Mucosa of rectum (tissue), 2 donors: ENCODE data around the gene SLC49A3.
"Not testable (repeated sequence)": the region's sequence is repeated elsewhere in the genome, so short reads cannot be mapped to it uniquely, and the experiment has no call there.

Source experiments
- H3K27ac ChIP-seq, 2 donors: one replicate each; pipeline ENCODE4 v1.7.0; 2013; ENCODE audit warnings: inconsistent platforms in 2 of 2, low read depth in 2 of 2, low read length in 2 of 2
- H3K27me3 ChIP-seq, 2 donors: one replicate each; pipeline ENCODE4 v1.7.0; 2013; ENCODE audit warnings: low read length in 2 of 2; ENCODE audit not compliant: control insufficient read depth in 2 of 2, insufficient read depth in 2 of 2
- H3K36me3 ChIP-seq, 2 donors: one replicate each; pipeline ENCODE4 v1.7.0; 2013; ENCODE audit warnings: low read length in 2 of 2; ENCODE audit not compliant: control insufficient read depth in 2 of 2, insufficient read depth in 2 of 2
- H3K4me1 ChIP-seq, 2 donors: one replicate each; pipeline ENCODE4 v1.7.0; 2013; ENCODE audit warnings: low read length in 2 of 2, mild to moderate bottlenecking in 1 of 2; ENCODE audit not compliant: control insufficient read depth in 2 of 2, insufficient read depth in 2 of 2
- H3K4me3 ChIP-seq, 2 donors: one replicate each; pipeline ENCODE4 v1.7.0; 2013; ENCODE audit warnings: low read length in 2 of 2
- H3K9ac ChIP-seq, 2 donors: one replicate each; pipeline ENCODE4 v1.7.0; 2013; ENCODE audit warnings: low read length in 2 of 2, low read depth in 1 of 2, mild to moderate bottlenecking in 1 of 2
- H3K9me3 ChIP-seq, 2 donors: one replicate each; pipeline ENCODE4 v1.7.0; 2013; ENCODE audit warnings: low read length in 2 of 2; ENCODE audit not compliant: control insufficient read depth in 2 of 2
- donor health status: healthy.
- donor health status: Normal muscosa, but diverticular disease.

Gene SLC49A3

DNA sequence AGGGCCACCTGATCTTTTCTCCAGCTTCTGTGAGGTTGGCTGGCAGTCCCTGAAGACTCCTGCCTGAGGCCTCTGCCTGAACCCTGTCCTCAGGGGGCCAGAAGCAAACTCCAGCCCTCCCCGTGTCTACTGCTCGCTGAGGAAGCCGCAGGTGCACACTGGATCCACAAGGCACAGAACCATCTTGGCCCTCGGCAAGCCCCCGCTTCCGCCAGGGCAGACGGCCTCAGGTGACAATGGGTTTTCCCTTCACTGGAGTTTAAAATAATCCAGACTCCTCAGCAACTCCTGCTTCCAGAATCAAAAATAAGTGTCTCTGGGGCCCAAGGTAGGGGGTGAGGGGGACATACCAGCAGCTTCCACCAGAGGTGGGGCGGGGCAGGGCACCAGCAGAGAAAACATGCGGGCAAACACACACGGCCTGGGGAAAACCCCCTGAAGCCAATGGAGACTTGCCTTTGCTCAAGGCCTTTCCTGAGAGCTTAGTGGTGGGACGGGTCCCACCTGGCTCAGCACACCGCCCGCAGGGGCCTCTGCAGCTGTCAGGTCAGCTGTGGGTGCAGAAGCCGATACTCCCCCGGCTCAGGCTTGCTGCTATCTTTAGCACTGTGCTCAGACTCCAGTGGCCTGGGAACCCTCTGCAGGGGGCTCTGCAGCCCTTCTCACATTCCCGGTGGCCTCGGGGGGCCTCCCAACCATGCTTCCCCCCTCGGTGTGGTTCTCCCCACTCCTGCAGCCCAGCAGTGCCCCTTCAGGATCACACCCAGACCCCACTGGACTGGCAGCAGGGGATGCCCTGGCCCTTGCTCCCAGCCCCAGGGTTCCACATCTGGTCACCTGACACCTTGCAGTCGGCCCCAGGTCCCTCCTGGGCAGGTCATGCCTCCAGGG is 12.7 kb downstream of the SLC49A3 start:
- H3K27me3 ChIP-seq: no peaks in the 10 kb centered on the region
- no peak overlapping the region for H3K4me3 ChIP-seq
- peaks cover 28 to 40% of the 10 kb centered on the region in 2 donors for H3K4me1 ChIP-seq
- H3K9me3 ChIP-seq: no peaks in the 10 kb centered on the region
- H3K27ac ChIP-seq: peak overlapping the region in 1 of 2 donors; percentile 94
- H3K36me3 ChIP-seq: peaks cover 10 to 11% of the 10 kb centered on the region in 2 donors
- H3K9ac ChIP-seq: no peak overlapping the region

DNA sequence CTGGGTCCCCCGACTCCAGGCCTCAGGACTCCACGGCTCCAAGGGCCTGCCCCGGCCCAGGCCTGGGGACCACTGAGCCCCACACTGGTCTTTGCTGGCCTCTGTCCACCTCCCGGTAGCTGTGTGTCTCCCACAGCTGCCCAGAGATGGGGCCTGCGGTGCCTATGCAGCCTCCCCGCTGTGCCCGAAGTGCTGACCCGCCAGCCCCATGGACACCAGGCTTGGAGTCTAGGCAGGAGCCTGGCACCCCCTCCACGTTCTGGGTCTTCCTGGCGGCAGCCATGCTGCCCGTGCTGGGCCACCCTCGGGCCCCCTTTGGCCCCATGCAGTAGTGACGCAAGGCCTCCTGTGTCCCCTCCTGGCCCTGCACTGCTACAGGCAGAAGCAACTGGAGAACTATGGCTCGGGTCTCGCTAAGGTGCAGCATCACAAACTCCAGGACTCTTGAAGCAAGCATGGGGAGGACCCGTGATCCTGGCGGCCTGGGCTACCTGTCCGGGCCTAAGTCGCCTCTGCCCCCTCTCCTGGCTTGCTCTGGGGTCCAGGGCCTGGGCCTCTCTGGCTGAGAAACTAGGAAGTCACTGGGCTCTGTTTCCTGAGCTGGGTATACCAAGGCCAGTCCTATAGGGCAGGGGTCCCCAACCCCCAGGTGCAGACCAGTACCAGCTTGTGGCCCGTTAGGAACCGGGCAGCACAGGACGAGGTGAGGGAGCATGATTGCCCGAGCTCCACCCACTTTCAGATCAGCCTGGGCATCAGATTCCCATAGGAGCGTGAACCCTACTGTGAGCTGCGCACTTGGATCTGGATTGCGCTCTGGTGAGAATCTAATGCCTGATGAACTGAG is 13.7 kb downstream of the SLC49A3 start:
- H3K27me3 ChIP-seq: no peaks in the 10 kb centered on the region
- H3K27ac ChIP-seq: peak overlapping the region; percentile 89 to 94
- H3K9ac ChIP-seq: peak overlapping the region; percentile 94
- peaks cover 16 to 18% of the 10 kb centered on the region in 2 donors for H3K36me3 ChIP-seq
- H3K9me3 ChIP-seq: no peaks in the 10 kb centered on the region
- peak overlapping the region; percentile 83 to 89 for H3K4me3 ChIP-seq
- H3K4me1 ChIP-seq: peaks cover 27 to 34% of the 10 kb centered on the region in 2 donors

DNA sequence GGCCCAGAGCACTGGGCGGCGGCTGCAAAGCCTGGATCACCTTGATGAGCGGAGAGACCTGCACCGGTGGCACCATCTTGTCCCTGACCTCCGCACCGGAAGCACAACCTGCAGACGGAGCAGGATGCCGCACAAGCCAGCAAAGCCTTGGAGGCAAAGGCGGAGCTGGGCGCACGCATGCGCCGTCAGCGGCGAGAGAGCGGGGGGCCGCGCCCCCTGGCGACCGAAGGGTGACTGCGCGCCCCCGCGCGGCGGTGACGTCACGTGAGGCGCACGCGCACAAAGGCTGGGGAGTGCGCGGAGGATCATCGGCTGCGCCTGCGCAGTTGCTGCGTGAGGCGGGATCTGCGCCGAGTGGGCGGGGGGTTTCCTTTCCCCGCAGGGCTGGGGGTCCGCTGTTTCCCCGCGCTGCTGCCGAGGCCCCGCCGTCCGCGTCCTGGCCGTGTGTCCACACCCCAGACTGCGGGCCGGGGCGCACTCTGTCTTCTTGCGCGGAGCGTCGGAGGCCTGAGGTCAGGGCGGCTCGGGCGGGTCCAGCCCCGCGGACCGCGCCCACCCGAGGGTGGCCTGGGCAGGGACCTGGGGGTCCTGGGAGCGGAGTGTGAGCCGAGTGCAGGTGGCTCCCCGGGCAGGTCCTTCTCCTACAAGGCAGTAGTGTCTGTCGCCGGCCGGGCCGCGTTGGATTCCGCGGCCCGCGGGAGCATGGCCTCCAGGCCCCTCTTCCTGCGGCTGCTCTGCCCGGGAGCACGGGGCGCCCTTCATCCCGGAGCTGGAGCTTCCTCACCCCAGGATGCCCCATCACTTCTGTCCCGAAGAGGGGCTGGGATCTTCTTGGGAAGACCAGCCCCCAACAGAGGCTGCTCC is 14.5 kb downstream of the SLC49A3 start, which contains the start of the genes ATP5ME and MYL5:
Gene ATP5ME (minus strand): TSS at position 105 of the 864 bp plus-strand sequence. CDS start 29 bp downstream, at position 76.
Gene MYL5 (plus strand): TSS at position 371 of the 864 bp plus-strand sequence. CDS start 3,485 bp downstream, outside the sequence.
- Histone ChIP-seq H3K27me3 (no peaks in the 10 kb centered on the region), H3K27ac (peak within 1 kb of the TSS; percentile 89 to 94), H3K9me3 (no peaks in the 10 kb centered on the region), H3K4me1 (peaks cover 27 to 34% of the 10 kb centered on the region in 2 donors), H3K4me3 (peak within 1 kb of the TSS; percentile 83 to 89), H3K36me3 (peaks cover 16 to 18% of the 10 kb centered on the region in 2 donors), H3K9ac (peak within 1 kb of the TSS; percentile 94)

DNA sequence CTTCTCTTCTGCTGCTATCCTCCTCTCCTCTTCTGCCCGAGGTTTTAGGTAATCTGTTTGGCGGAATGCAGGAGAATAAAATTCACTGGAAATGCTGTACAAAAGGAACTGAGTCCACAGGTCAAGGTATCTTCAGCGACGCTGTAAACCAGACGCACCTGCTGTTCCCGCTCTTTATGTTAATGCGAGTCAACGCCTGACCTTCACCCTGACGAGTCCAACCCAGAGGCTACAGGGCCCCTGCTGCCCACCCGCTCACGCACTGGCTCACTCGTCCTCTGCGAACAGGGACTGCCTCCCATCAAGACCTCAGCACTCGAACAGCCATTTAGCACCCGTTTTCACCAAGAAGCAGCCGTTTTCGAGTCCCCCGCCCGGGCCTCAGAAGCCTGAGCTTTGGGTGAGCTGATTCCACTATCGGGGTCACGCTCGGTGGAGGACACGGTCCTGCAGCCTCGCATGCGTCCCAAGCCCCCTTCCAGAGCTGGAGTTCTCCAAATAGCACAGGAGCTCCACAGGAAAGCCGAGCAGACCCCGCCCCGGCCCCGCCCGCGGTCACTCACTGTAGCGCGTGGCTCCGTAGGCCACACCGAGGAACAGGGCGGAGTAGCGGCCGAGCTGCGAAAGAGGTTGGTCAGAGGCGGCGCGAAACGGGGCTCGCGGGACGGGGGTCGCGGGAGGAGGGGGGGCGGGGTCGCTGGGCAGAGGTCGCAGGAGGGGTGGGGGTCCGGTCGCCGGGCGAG is 15.4 kb downstream of the SLC49A3 start:
- H3K27ac ChIP-seq: peak overlapping the region; percentile 79 to 94

DNA sequence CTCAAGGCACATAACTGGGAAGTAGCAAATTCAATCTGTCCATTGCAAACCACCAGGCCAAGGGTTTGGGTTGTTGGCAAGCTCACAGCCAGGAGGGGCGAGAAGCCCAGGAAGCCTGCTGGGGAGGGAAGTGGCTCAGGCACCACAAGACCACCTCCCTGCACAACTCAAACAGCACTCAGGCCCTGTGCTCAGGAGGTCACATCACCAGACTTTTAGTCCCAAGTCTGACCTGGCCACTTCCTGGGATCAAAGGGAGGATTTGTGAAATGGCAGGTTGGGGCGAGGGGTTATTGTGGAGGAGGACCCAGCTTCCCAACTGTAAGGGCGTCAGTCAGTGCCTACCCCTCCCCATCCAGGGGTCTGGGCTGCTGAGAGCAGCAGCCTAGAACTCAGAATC is 17.2 kb downstream of the SLC49A3 start:
- Histone ChIP-seq H3K36me3 (peaks cover 16 to 18% of the 10 kb centered on the region in 2 donors), H3K4me3 (no peak overlapping the region), H3K27ac (no peak overlapping the region), H3K4me1 (peaks cover 13 to 15% of the 10 kb centered on the region in 2 donors), H3K27me3 (no peaks in the 10 kb centered on the region), H3K9me3 (no peaks in the 10 kb centered on the region), H3K9ac (no peak overlapping the region)

More for the DNA sequence above, 15.4 kb downstream of the SLC49A3 start:
- H3K36me3 ChIP-seq: peaks cover 16 to 18% of the 10 kb centered on the region in 2 donors
- no peaks in the 10 kb centered on the region for H3K27me3 ChIP-seq
- peak overlapping the region; percentile 78 to 81 for H3K4me3 ChIP-seq
- H3K4me1 ChIP-seq: peaks cover 27 to 33% of the 10 kb centered on the region in 2 donors
- no peaks in the 10 kb centered on the region for H3K9me3 ChIP-seq
- peak overlapping the region; percentile 70 to 77 for H3K9ac ChIP-seq

DNA sequence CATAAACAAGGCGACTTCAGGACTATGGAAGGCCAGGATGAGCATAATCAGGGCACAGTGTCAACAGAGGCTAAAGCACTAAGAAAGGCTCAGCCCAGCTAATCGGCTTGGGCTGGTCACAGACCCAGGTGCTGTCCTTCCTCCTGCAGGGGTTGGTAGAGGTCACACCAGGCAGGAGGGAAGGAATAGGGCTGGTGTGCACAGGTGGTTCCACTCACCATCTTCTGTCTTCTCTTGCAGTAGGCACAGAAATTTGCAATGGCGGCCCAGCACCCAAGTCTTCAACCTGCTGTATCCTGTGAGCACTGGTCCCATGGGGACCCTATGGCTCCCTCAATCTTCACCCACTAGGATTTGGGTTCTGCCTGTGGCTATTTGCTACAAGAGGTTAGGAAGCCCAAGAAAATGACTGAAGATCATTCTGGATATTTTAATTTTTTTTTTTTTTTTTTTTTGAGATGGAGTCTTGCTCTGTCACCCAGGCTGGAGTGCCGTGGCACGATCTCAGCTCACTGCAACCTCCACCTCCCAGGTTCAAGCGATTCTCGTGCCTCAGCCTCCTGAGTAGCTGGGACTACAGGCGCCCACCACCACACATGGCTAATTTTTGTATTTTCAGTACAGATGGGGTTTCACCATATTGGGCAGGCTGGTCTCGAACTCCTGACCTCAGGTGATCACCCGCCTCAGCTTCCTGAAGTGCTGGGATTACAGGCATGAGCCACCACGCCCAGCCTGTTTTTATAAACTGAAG is 19.0 kb downstream of the SLC49A3 start:
- not testable (repeated sequence) for H3K9ac ChIP-seq, H3K4me3 ChIP-seq, H3K27ac ChIP-seq, H3K27me3 ChIP-seq, H3K4me1 ChIP-seq, H3K9me3 ChIP-seq
- H3K36me3 ChIP-seq: peaks cover 16 to 18% of the 10 kb centered on the region in 2 donors

DNA sequence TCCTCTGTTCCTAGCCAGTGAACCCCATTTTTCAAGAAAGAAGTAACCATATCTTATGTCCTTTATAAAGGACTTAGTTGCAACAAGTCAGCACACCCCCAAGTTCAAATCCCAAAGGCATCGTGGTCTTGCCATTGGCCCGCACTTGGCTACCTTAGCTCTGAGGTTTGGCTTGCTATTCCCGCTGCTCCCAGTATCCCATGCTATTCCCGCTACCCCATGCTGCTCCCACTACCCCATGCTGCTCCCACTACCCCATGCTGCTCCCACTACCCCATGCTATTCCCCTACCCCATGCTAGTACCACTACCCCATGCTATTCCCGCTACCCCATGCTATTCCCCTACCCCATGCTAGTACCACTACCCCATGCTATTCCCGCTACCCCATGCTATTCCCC is 20.7 kb downstream of the SLC49A3 start:
- not testable (repeated sequence) for H3K9ac ChIP-seq, H3K27me3 ChIP-seq, H3K27ac ChIP-seq, H3K4me3 ChIP-seq, H3K4me1 ChIP-seq, H3K9me3 ChIP-seq
- H3K36me3 ChIP-seq: peaks cover 16 to 18% of the 10 kb centered on the region in 2 donors

DNA sequence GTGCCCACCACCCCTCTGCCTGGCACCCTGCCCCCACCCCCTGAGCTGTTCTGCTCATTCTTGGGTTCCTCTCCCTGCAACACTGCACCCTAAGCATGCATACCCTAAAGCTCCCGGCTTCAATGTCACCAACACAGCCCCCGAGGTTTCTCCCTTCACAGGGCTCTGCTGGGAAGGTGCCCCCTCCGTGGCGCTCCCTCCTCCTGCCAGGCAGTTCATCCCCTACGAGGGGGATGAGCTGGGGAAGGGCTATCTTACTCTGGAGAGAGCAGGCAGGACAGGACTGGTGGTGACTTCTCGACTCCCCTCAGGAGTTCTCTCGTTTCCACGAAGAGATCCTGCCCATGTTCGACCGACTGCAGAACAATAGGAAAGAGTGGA is 21.4 kb downstream of the SLC49A3 start:
- Histone ChIP-seq H3K4me1 (no peaks in the 10 kb centered on the region), H3K36me3 (peaks cover 16 to 18% of the 10 kb centered on the region in 2 donors), H3K9ac (no peak overlapping the region), H3K27me3 (no peaks in the 10 kb centered on the region), H3K4me3 (no peak overlapping the region), H3K27ac (no peak overlapping the region), H3K9me3 (no peaks in the 10 kb centered on the region)
